ENCODE data around the gene PTH1R.
A peak's percentile ranks its signal among the peaks of the same experiment; 100 is the strongest.

GRCh38 chr3:46930945-46931403 lies 53.5 kb downstream of the PTH1R start:
- TF ChIP-seq POLR2A (IDR thresholded peaks at IDR 0.05) (no peak), CTCF (IDR thresholded peaks at IDR 0.05) (no peak), EP300 (IDR thresholded peaks at IDR 0.05) (no peak), POLR2AphosphoS5 (IDR thresholded peaks at IDR 0.05) (peak in 1 of 3 donors; percentile 22)

Data from stomach (tissue), 4 donors.